Cardiac muscle cell (in vitro differentiated cells and primary cell): ENCODE results near the gene MFN2. TPM values are rescaled to one million over a fixed set of nuclear protein-coding genes. Genes with fewer than 3 reads are reported as not detected.
"Not testable (repeated sequence)": the region's sequence is repeated elsewhere in the genome, so short reads cannot be mapped to it uniquely, and the experiment has no call there.

Experiments used
- DNase-seq, 2 donors: peaks; one replicate each; pipeline versions ENCODE4 v3.0.0 to v3.0.0-alpha.2; 2010 to 2017; ENCODE audit warnings: low read depth in 1 of 2, low spot score in 1 of 2
- H3K27ac ChIP-seq: fragments of 200-600 bp; sonication (generic); 2 replicates; pipeline ENCODE4 v1.5.1; 2016
- H3K27me3 ChIP-seq: fragments of 200-600 bp; sonication (generic); 2 replicates; pipeline ENCODE4 v1.6.0; 2016; ENCODE audit warnings: control low read depth
- H3K36me3 ChIP-seq: fragments of 200-600 bp; sonication (generic); 2 replicates; pipeline ENCODE4 v1.5.1; 2016; ENCODE audit warnings: control low read depth
- H3K4me1 ChIP-seq: fragments of 200-600 bp; sonication (generic); 2 replicates; pipeline ENCODE4 v1.8.1; 2017; ENCODE audit warnings: low read depth, mild to moderate bottlenecking, mixed run types
- H3K4me3 ChIP-seq: fragments of 200-600 bp; sonication (generic); 2 replicates; pipeline ENCODE4 v1.5.1; 2016; ENCODE audit warnings: mild to moderate bottlenecking
- H3K9me3 ChIP-seq: fragments of 200-600 bp; sonication (generic); 2 replicates; pipeline ENCODE4 v1.5.1; 2017; ENCODE audit warnings: low read depth, mild to moderate bottlenecking, control low read depth
- CTCF ChIP-seq: IDR thresholded peaks from 2 replicates; pipeline ENCODE4 v1.5.1; 2012; ENCODE audit warnings: low read depth, mild to moderate bottlenecking, low read length
- polyA plus RNA-seq: library from polyadenylated mRNA; unstranded; fragments of >200 nt; fragmentation: Nextera tagmentation; extraction: Ambion mirVana; gene quantifications from 2 replicates; pipeline ENCODE4 v1.2.1, GENCODE V29; 2016
- total RNA-seq: library from RNA; depleted of rRNA; stranded (reverse); fragments of >200 nt; gene quantifications from 2 replicates; pipeline ENCODE4 v1.2.3, GENCODE V29; 2016

MFN2 gene
- total and polyA plus RNA-seq, 2 experiments from 2014 or later: 82.6 to 89.7 TPM

- H3K27ac ChIP-seq: no peak overlapping the region
- H3K27me3 ChIP-seq: no peaks in the 10 kb centered on the region
- no peak overlapping the region for H3K4me3 ChIP-seq
- peaks cover 88% of the 10 kb centered on the region for H3K36me3 ChIP-seq
- no peak for TF ChIP-seq CTCF
- DNase-seq: no peak
- no peaks in the 10 kb centered on the region for H3K4me1 ChIP-seq
- no peaks in the 10 kb centered on the region for H3K9me3 ChIP-seq
Observed at GRCh38 chr1:12001996-12002493, 21.8 kb downstream of the MFN2 start.

- Histone ChIP-seq H3K36me3 (peaks cover 82% of the 10 kb centered on the region), H3K4me3 (no peak overlapping the region)
- no peak for TF ChIP-seq CTCF
Observed at GRCh38 chr1:12003762-12004161, 23.5 kb downstream of the MFN2 start.

GRCh38 chr1:12005488-12006166 lies 25.4 kb downstream of the MFN2 start:
- no peaks in the 10 kb centered on the region for H3K9me3 ChIP-seq
- no peak overlapping the region for H3K27ac ChIP-seq
- no peak overlapping the region for H3K4me3 ChIP-seq
- no peaks in the 10 kb centered on the region for H3K4me1 ChIP-seq
- no peak for TF ChIP-seq CTCF
- peaks cover 82% of the 10 kb centered on the region for H3K36me3 ChIP-seq
- no peak for DNase-seq
- H3K27me3 ChIP-seq: no peaks in the 10 kb centered on the region

More at GRCh38 chr1:12003762-12004161, 23.5 kb downstream of the MFN2 start:
- H3K27ac ChIP-seq: no peak overlapping the region
- DNase-seq: no peak
- H3K4me1 ChIP-seq: no peaks in the 10 kb centered on the region
- no peaks in the 10 kb centered on the region for H3K9me3 ChIP-seq
- H3K27me3 ChIP-seq: no peaks in the 10 kb centered on the region

GRCh38 chr1:12006167-12006921 lies 26.1 kb downstream of the MFN2 start:
- no peak overlapping the region for H3K27ac ChIP-seq
- no peaks in the 10 kb centered on the region for H3K4me1 ChIP-seq
- H3K27me3 ChIP-seq: no peaks in the 10 kb centered on the region
- DNase-seq: no peak
- no peak overlapping the region for H3K4me3 ChIP-seq
- TF ChIP-seq CTCF: no peak
- no peaks in the 10 kb centered on the region for H3K9me3 ChIP-seq
- peaks cover 85% of the 10 kb centered on the region for H3K36me3 ChIP-seq

- TF ChIP-seq CTCF: no peak
- peaks cover 83% of the 10 kb centered on the region for H3K36me3 ChIP-seq
- no peak for DNase-seq
- H3K4me1 ChIP-seq: no peaks in the 10 kb centered on the region
- no peaks in the 10 kb centered on the region for H3K27me3 ChIP-seq
- H3K9me3 ChIP-seq: no peaks in the 10 kb centered on the region
- no peak overlapping the region for H3K4me3 ChIP-seq
- H3K27ac ChIP-seq: no peak overlapping the region
Observed at GRCh38 chr1:12007204-12007603, 27.0 kb downstream of the MFN2 start.

GRCh38 chr1:12008355-12008754 lies 28.1 kb downstream of the MFN2 start:
- not testable (repeated sequence) for H3K27ac ChIP-seq, H3K27me3 ChIP-seq, H3K9me3 ChIP-seq, H3K4me1 ChIP-seq, H3K4me3 ChIP-seq, DNase-seq
- peaks cover 77% of the 10 kb centered on the region for H3K36me3 ChIP-seq
